SW 1271 (cell line): ENCODE results near the gene UBE2N.
"Not testable (repeated sequence)": the region's sequence is repeated elsewhere in the genome, so short reads cannot be mapped to it uniquely, and the experiment has no call there.

Experiments used
- DNase-seq, 2 experiments: peaks; one replicate each; lab custom pipeline; 2025; lab: John Stamatoyannopoulos, UW

Gene UBE2N

GRCh38 chr12:93411060-93411459 is 30.7 kb downstream of the UBE2N start:
- not testable (repeated sequence) for DNase-seq

- DNase-seq = not testable (repeated sequence)
These were observed 32.2 kb downstream of the UBE2N start for GRCh38 chr12:93409343-93410187.

GRCh38 chr12:93408813-93409212 is 32.9 kb downstream of the UBE2N start:
- DNase-seq = no peak

GRCh38 chr12:93407963-93408283 is 33.8 kb downstream of the UBE2N start:
- DNase-seq = no peak

- DNase-seq = no peak
These were observed 34.4 kb downstream of the UBE2N start for GRCh38 chr12:93407054-93407962.

GRCh38 chr12:93404961-93405849 is 36.5 kb downstream of the UBE2N start:
- DNase-seq = no peak

GRCh38 chr12:93403988-93404803 is 37.6 kb downstream of the UBE2N start:
- no peak for DNase-seq

GRCh38 chr12:93402333-93403311 is 39.1 kb downstream of the UBE2N start:
- DNase-seq = no peak

GRCh38 chr12:93399183-93399863 is 42.4 kb downstream of the UBE2N start:
- not testable (repeated sequence) for DNase-seq

GRCh38 chr12:93397412-93397811 is 44.3 kb downstream of the UBE2N start:
- no peak for DNase-seq

GRCh38 chr12:93393425-93393824 is 48.3 kb downstream of the UBE2N start:
- DNase-seq = no peak

GRCh38 chr12:93390549-93391297 is 51.0 kb downstream of the UBE2N start:
- no peak for DNase-seq

GRCh38 chr12:93390031-93390430 is 51.7 kb downstream of the UBE2N start:
- DNase-seq = no peak

- no peak for DNase-seq
These were observed 54.0 kb downstream of the UBE2N start for GRCh38 chr12:93387780-93388179.

- not testable (repeated sequence) for DNase-seq
These were observed 59.7 kb downstream of the UBE2N start for GRCh38 chr12:93381976-93382437.

- no peak for DNase-seq
These were observed 60.4 kb downstream of the UBE2N start for GRCh38 chr12:93381161-93381975.

GRCh38 chr12:93380480-93381121 is 61.1 kb downstream of the UBE2N start:
- DNase-seq = peak in 1 of 2 experiments; percentile 51
